ENCODE results near the gene CPNE2.

Gene CPNE2

DNA sequence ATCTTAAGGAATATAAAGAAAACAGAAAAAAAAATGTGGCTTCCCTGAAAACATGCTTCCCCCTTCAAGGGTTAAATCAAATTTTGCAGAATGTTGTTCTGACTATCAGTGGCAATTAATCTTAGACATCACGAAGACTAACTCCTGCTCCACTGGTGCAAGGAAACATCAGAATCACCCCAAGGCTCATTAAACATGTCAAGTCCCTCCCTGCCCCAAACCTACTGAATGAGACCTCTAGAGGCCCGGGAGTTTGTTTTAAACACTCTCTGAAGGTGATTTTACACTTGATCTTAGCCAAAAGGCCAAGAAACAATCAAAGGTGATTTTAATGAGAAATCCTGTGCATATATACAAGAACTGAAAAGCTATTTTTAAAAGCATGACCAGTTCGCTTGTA is 75.2 kb downstream of the CPNE2 start:
- TF ChIP-seq, protein P1, sequence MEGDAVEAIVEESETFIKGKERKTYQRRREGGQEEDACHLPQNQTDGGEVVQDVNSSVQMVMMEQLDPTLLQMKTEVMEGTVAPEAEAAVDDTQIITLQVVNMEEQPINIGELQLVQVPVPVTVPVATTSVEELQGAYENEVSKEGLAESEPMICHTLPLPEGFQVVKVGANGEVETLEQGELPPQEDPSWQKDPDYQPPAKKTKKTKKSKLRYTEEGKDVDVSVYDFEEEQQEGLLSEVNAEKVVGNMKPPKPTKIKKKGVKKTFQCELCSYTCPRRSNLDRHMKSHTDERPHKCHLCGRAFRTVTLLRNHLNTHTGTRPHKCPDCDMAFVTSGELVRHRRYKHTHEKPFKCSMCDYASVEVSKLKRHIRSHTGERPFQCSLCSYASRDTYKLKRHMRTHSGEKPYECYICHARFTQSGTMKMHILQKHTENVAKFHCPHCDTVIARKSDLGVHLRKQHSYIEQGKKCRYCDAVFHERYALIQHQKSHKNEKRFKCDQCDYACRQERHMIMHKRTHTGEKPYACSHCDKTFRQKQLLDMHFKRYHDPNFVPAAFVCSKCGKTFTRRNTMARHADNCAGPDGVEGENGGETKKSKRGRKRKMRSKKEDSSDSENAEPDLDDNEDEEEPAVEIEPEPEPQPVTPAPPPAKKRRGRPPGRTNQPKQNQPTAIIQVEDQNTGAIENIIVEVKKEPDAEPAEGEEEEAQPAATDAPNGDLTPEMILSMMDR (IDR thresholded peaks at IDR 0.05; ENCODE audit: extremely low read depth, insufficient read depth, missing control alignments), result no peak
- in situ Hi-C loops (cut with MboI; ENCODE audit: low pct_unique_long_range_greater_than_20kb, low sequenced_read_pairs, unreplicated experiment), result loop anchor here (10.0 kb wide), 1 partner anchor 83 kb away; no protein-coding TSS in a partner anchor
- no peak for DNase-seq (ENCODE audit: low spot score)

DNA sequence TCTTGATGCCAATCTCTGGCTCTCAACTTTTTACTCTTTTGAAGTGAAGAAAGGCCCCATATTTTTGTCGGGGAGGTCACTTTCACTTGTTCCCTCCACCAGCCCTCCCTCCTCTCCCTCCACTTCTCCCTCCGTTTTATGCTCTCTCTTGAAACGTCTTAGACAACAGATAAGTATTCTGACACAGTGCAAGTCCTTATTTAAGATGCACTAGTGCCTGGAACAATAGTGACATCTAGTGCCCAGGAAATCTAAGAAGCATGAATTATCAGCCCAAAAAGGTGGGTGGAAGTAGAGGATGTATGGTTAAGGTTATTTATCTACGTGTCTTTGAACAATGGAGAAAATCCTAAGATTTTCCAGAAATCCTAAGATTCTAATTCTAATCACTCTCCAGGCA is 75.6 kb downstream of the CPNE2 start:
- peak; percentile 59 for DNase-seq (ENCODE audit: low spot score)
- TF ChIP-seq, protein P1 (IDR thresholded peaks at IDR 0.05; ENCODE audit: extremely low read depth, insufficient read depth, missing control alignments), result peak; percentile 64
- in situ Hi-C loops (cut with MboI; ENCODE audit: low pct_unique_long_range_greater_than_20kb, low sequenced_read_pairs, unreplicated experiment), result loop anchor here (10.0 kb wide), 1 partner anchor 83 kb away; no protein-coding TSS in a partner anchor

DNA sequence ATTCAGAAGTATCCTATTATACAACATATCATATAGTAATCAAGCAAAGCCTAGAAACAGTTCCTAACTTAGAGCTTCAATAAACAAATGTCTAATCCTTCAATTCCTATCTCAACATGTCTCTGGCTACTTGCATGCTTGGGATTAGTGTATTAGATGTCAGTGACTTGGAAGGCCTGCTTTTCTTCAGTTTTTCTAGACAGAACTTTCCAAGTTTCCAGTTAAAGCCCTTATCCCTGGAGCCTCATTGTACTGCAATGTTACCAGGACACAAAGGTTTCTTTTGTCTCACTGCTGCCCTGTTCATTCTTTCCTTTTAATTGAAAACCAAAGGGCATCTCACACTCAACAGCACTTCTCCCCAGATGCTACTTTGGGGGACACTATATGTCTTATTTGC is 76.9 kb downstream of the CPNE2 start:
- DNase-seq (ENCODE audit: low spot score), result no peak
- in situ Hi-C loops (cut with MboI; ENCODE audit: low pct_unique_long_range_greater_than_20kb, low sequenced_read_pairs, unreplicated experiment), result loop anchor here (10.0 kb wide), 1 partner anchor 85 kb away; no protein-coding TSS in a partner anchor
- TF ChIP-seq, protein P1 (IDR thresholded peaks at IDR 0.05; ENCODE audit: extremely low read depth, insufficient read depth, missing control alignments), result no peak

DNA sequence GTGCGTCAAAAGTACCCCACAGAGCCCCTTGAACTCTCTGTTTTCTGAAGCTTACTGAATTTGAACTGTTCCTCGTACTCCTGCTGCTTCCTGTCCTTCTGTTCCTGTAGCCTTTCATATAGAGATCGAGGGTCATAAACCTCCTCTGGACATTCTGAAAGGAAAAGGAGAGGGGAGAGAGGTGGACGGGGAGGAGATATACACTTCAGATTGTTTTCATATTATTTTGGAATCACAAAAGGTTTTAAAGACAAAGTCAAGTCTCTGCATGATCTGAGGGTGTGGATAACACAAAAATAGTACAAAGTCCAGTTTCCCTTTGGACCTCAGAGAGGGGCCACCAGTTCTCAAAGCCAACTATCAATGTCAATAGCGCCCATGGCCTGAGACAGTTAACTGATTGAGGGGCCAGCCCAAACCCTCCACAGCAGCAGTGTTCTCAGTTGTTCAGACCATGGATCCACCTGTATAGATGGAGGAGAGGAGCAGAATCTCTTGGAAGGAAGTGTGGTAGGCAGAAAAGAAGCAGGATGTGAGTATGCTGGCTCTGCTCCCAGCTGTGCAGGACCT is 80.4 kb downstream of the CPNE2 start:
- TF ChIP-seq, protein P1 (IDR thresholded peaks at IDR 0.05; ENCODE audit: extremely low read depth, insufficient read depth, missing control alignments), result no peak
- in situ Hi-C loops (cut with MboI; ENCODE audit: low pct_unique_long_range_greater_than_20kb, low sequenced_read_pairs, unreplicated experiment), result no loop called here
- no peak for DNase-seq (ENCODE audit: low spot score)

DNA sequence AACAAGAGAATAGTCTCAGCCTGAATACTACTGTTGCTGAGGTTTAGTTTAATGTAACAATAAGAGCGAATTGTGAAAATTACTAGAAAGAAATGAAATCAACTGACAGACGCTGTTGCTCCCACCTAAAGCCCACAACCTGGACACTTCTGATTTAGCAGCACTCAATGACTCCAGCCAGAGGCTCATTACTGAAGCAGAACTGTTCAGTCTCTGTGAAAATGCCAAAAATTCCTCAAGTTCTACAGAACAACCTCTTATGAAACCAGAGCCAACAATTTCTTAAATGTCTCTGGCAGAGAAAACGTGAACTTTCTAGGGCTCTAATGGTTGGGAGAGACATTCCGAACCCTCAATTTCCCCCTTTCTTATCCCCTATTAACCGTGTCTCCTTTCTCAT is 83.5 kb downstream of the CPNE2 start:
- TF ChIP-seq, protein P1 (IDR thresholded peaks at IDR 0.05; ENCODE audit: extremely low read depth, insufficient read depth, missing control alignments), result no peak
- in situ Hi-C loops (cut with MboI; ENCODE audit: low pct_unique_long_range_greater_than_20kb, low sequenced_read_pairs, unreplicated experiment), result no loop called here
- DNase-seq (ENCODE audit: low spot score), result no peak

DNA sequence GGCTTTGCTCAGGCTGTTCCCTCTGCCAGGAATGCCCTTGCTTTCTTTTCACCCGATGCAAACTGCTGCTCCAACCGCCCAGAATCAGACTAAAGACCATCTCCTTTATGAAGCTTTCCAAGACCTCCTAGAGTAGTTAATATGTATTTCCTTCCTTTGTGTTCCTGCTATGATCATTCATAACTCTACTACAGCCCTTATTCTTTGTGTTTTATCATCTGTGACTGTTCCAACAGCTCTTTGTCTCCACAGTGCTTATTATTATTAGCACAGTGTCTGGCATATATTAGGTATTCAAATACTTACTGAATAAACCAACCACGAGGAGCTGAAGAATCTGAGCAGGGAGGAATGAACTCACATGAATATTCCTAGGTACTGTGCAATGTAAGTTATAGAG is 85.8 kb downstream of the CPNE2 start:
- no peak for DNase-seq (ENCODE audit: low spot score)
- in situ Hi-C loops (cut with MboI; ENCODE audit: low pct_unique_long_range_greater_than_20kb, low sequenced_read_pairs, unreplicated experiment), result no loop called here
- TF ChIP-seq, protein P1 (IDR thresholded peaks at IDR 0.05; ENCODE audit: extremely low read depth, insufficient read depth, missing control alignments), result no peak
